NCI-H1930 (cell line): ENCODE data around the gene HAGHL.
A peak's percentile ranks its signal among the peaks of the same experiment; 100 is the strongest.
"Not testable (repeated sequence)": the region's sequence is repeated elsewhere in the genome, so short reads cannot be mapped to it uniquely, and the experiment has no call there.

ENCODE experiments used
- DNase-seq, 2 experiments: peaks; one replicate each; lab custom pipeline; 2025; lab: John Stamatoyannopoulos, UW

Gene HAGHL

GRCh38 chr16:734208-734980, 7.5 kb downstream of the HAGHL start:
- DNase-seq, result no peak

GRCh38 chr16:734981-735881, 8.3 kb downstream of the HAGHL start:
- no peak for DNase-seq

DNA sequence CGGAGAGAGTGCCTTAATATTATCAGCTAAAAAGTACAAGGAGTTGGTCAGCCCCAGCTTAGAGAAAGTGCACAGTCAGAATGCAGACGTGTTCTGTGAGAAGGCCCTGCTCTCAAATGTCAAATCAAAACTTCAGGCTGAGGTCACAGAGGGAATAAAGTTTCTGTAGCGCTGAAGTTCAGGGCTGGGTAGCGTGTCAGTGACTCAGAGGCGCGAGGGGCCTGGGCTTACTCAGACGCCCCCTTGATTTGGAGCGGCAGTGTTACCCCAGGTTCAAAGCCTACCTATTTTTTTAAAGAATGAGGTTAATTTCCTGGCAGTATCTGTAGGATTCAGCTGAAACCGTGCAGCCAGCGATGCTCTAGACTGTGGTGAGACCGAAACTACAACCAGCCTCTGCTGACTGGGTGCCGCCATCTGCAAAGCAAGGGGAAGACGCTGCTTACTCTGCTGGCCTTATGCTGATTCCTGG, 9.1 kb downstream of the HAGHL start:
- DNase-seq, result no peak

- DNase-seq, result no peak
Measured at GRCh38 chr16:736936-737481, 10.1 kb downstream of the HAGHL start.

- DNase-seq, result no peak
Measured at GRCh38 chr16:739560-740458, 12.9 kb downstream of the HAGHL start.

GRCh38 chr16:740459-740763, 13.5 kb downstream of the HAGHL start:
- no peak for DNase-seq

- peak; percentile 88 to 98 for DNase-seq
Measured at GRCh38 chr16:740764-741505, 14.0 kb downstream of the HAGHL start, which contains the start of gene CIAO3. TSS of gene CIAO3 (minus strand) at chr16:740997. CDS start at chr16:740985, 12 bp downstream.

- no peak for DNase-seq
Measured at GRCh38 chr16:741986-742629, 15.2 kb downstream of the HAGHL start.

DNA sequence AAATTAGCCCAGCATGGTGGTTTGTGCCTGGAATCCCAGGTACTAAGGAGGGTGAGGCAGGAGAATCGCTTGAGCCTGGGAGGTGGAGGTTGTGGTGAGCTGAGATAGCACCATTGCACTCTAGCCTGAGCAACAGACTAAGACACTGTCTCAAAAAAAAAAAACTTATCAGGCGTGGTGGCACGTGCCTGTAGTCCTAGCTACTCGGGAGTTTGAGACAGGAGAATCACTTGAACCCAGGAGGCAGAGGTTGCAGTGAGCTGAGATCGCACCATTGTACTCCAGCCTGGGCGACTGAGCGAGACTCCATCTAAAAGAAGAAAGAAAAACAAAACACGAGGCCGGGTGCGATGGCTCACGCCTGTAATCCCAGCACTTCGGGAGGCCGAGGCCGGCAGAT, 16.0 kb downstream of the HAGHL start:
- DNase-seq, result not testable (repeated sequence)

GRCh38 chr16:743794-744500, 17.0 kb downstream of the HAGHL start:
- DNase-seq, result no peak

DNA sequence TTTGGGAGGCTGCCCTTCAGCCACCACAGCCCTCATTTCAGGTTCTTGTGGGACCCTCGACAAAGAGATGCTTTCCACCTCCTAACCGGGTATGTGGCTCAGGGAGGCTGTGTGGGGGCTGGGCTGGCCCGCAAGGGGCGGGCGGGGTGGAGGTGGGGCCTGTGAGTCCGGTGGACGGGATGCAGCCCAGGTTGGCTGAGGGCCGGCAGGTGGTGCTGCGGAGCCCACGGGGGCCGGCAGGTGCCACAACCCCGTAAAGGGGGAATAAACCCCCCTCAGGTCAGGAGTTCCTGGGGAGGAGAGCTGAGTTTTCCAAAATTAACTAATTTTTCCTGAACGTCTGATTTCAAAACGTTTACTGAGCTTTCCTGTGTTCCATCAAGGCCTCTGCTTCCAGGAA, 18.8 kb downstream of the HAGHL start:
- DNase-seq, result peak in 1 of 2 experiments; percentile 43

- no peak for DNase-seq
Measured at GRCh38 chr16:746637-747036, 19.7 kb downstream of the HAGHL start.

DNA sequence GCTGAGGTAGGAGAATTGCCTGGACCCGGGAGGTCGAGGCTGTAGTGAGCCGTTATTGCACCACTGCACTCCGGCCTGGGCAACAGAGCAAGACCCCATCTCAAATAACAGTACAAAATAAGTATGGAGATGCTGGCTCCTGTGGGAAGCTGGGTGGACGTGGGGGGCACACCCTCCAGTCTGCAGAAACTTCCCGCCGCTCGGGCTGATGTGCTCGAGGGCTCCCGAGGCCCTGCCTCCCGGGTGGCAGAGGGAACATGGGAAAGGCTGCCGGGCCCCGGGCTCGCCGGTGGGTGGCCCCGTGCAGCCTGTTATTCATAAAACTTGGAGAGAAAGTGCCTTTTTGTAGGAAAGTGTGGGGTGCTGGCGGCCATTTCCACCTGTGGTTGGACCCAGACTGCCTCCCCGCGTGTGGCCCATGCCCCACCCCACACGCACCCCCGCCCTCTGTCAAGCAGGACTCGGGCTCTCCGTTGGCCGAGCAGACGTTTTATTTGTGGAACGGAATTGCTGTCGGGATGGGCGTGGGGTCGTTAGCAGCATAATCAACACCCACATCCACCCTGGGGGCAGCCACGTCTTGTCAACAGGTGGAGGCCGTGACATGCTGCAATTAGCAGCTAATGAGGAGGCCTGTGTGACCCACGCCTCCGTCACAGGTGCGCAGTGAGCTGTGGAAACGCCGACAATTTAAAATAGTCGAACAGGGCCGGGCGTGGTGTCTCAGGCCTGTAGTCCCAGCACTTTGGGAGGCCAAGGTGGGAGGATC, 21.3 kb downstream of the HAGHL start:
- DNase-seq, result no peak

- DNase-seq, result no peak
Measured at GRCh38 chr16:749010-749409, 22.1 kb downstream of the HAGHL start.

DNA sequence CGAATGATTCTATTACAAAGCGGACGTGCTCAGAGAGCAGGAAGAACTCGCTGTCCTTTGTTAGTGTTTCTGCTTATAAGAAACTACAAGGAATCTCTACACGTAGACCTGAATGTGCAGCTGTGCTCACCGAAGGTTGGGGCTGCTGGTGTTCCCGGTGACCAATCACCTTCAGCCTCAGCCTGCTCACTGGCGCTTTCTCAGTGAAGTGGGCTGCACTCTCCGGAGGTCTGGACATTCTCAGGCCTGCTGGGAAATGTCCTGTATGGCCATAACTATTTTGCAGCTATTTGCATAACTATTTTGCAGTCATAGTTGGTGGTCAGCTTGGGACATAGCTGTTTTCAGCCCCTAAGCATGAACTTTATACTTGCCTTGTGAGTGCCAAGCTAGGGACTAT, 23.6 kb downstream of the HAGHL start:
- DNase-seq, result no peak

DNA sequence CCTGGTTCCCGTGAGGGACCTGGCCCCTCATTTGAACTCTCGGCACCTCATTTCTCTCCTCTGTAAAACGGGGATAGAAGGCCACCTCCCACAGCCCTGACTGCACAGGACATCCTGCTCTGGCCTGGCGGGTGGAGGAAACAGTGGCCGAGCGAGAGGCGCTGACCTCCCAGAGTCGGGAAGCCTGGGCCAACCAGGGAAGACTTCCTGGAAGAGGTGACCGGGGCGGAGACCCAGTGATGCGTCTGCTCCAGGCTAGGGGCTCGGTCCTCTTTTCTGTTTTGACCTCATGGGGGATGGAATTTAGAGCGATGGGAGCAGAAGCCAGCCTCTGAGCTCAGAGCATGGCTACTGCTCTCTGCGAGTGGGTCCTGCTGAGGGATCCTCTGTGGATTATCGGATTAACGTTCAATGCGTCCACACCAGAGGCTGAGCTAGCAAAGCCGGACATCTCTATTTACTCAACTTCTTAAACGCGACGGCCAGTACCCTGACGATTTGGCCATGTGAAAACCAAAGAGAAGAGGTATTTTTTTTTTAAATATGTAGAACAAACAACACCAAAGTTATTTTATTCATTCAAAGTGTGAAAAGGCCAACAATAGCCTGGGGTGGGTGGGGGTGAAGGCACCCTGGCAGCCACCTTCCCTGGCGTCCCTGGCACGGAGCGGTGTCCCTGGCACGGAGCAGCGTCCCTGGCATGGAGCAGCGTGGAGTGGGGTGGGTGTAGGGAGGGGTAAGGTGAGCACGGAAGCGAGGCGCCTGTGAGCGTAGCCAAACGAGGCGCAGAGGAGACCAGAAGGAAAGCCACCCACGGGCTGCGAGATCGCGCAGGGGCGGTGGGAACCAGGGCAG, 24.5 kb downstream of the HAGHL start:
- no peak for DNase-seq

GRCh38 chr16:752007-752312, 25.1 kb downstream of the HAGHL start:
- DNase-seq, result no peak

DNA sequence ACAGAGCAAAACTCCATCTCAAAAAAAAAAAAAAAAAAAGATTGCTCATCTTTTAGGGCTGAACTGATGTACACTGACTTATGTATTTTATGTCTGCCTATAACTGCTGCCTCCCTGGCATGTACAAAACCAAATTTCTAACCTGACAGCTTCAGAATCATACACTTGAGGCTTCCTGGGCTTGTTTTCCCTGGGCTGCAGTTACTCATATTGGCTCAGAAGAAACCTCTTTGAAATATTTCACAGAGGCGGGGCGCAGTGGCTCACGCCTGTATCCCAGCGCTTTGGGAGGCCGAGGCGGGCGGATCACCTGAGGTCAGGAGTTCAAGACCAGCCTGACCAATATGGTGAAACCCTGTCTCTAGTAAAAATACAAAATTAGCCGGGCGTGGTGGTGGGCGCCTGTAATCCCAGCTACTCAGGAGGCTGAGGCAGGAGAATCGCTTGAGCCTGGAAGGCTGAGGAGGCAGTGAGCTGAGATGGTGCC, 27.3 kb downstream of the HAGHL start:
- DNase-seq, result not testable (repeated sequence)
